Esophagus muscularis mucosa (tissue), 4 donors: Measurements from ENCODE around the gene RASAL2. TPM values are rescaled to one million over a fixed set of nuclear protein-coding genes. Genes with fewer than 3 reads are reported as not detected.

Experiments used
- DNase-seq: peaks from one replicate; pipeline ENCODE4 v3.0.0-alpha.2; 2017; ENCODE audit errors: extremely low spot score
- H3K27ac ChIP-seq, 4 donors: fragments of 200-600 bp; sonication (generic); replicated peaks in 1 of 4; 1 replicate in 3 of 4; 2 replicates in 1 of 4; pipeline ENCODE4 v1.5.1; 2016 to 2019; ENCODE audit warnings: mild to moderate bottlenecking in 1 of 4
- H3K27me3 ChIP-seq, 4 donors: fragments of 200-600 bp; sonication (generic); one replicate each; pipeline versions ENCODE4 v1.5.1 to v1.6.0; 2016 to 2019
- H3K36me3 ChIP-seq, 4 donors: fragments of 200-600 bp; sonication (generic); one replicate each; pipeline ENCODE4 v1.5.1; 2016 to 2019
- H3K4me1 ChIP-seq, 4 donors: fragments of 200-600 bp; sonication (generic); one replicate each; pipeline ENCODE4 v1.5.1; 2016 to 2019
- H3K4me3 ChIP-seq, 4 donors: fragments of 200-600 bp; sonication (generic); 1 replicate in 2 of 4; 2 replicates in 2 of 4; pipeline ENCODE4 v1.5.1; 2016 to 2019; ENCODE audit warnings: mild to moderate bottlenecking in 4 of 4, moderate library complexity in 1 of 4
- H3K9me3 ChIP-seq, 4 donors: fragments of 200-600 bp; sonication (generic); 1 replicate in 3 of 4; 2 replicates in 1 of 4; pipeline ENCODE4 v1.5.1; 2016 to 2019
- CTCF ChIP-seq, 3 experiments: fragments of 200-600 bp in 2 of 3; fragments of 450-650 bp in 1 of 3; sonication (generic) in 2 of 3; IDR thresholded peaks; one replicate each; pipeline ENCODE4 v1.5.1; 2017 to 2019; ENCODE audit warnings: antibody characterized with exemption in 3 of 3, mild to moderate bottlenecking in 2 of 3, moderate library complexity in 1 of 3
- EP300 ChIP-seq: sonication (generic); formaldehyde crosslinking; IDR thresholded peaks from one replicate; pipeline ENCODE4 v1.6.1; 2017; ENCODE audit warnings: antibody characterized with exemption
- POLR2A ChIP-seq: fragments of 450-650 bp; IDR thresholded peaks from one replicate; pipeline ENCODE4 v1.6.1; 2017; ENCODE audit warnings: antibody characterized with exemption, moderate library complexity, mild to moderate bottlenecking, low read depth
- POLR2AphosphoS5 ChIP-seq, 2 donors: sonication (generic); formaldehyde crosslinking; IDR thresholded peaks; one replicate each; pipeline ENCODE4 v1.6.1; 2017; ENCODE audit warnings: antibody characterized with exemption in 2 of 2
- WGBS: methylation state at CpG from one replicate; pipeline ENCODE4 v1.1.5; 2018; 5-methylcytosine and 5-hydroxymethylcytosine counted together
- intact Hi-C: fragments of 100-400 bp; cut with DNase I; formaldehyde crosslinking; loops from one replicate; pipeline ENCODE4 v1.15.1; 2023
- total RNA-seq, 4 donors: library from RNA; depleted of rRNA; stranded (reverse); fragments of >200 nt; gene quantifications; one replicate each; pipeline versions ENCODE4 v1.1.0 to v1.2.1, GENCODE V29; 2016

The RASAL2 gene
- total RNA-seq, 4 donors from 2014 or later = 11.6 to 30.0 (median 22.3) TPM

GRCh38 chr1:178353524-178353923 lies 259.6 kb downstream of the RASAL2 start:
- H3K27me3 ChIP-seq = no peaks in the 10 kb centered on the region
- no peak for TF ChIP-seq CTCF (IDR thresholded peaks at IDR 0.05)
- no peak for TF ChIP-seq POLR2A
- TF ChIP-seq EP300 = no peak
- no peak for TF ChIP-seq POLR2AphosphoS5 (IDR thresholded peaks at IDR 0.05)
- H3K4me1 ChIP-seq = peaks cover 0 to 5% (median 0%) of the 10 kb centered on the region in 4 donors
- H3K9me3 ChIP-seq = peaks cover 0 to 7% (median 0%) of the 10 kb centered on the region in 4 donors
- no peak overlapping the region for H3K4me3 ChIP-seq
- intact Hi-C loops = no loop called here
- no peak overlapping the region for H3K27ac ChIP-seq
- DNase-seq = no peak
- H3K36me3 ChIP-seq = no peaks in the 10 kb centered on the region
- WGBS = 100% methylated on average over 1 of the region's 1 CpG

GRCh38 chr1:178354816-178355215 lies 260.9 kb downstream of the RASAL2 start:
- no peak for DNase-seq
- Histone ChIP-seq H3K4me3 (no peak overlapping the region), H3K27ac (no peak overlapping the region), H3K9me3 (peaks cover 0 to 7% (median 0%) of the 10 kb centered on the region in 4 donors), H3K27me3 (no peaks in the 10 kb centered on the region), H3K4me1 (peaks cover 0 to 5% (median 0%) of the 10 kb centered on the region in 4 donors), H3K36me3 (no peaks in the 10 kb centered on the region)
- TF ChIP-seq POLR2AphosphoS5 (IDR thresholded peaks at IDR 0.05) (no peak), CTCF (IDR thresholded peaks at IDR 0.05) (no peak), POLR2A (no peak), EP300 (no peak)
- intact Hi-C loops = no loop called here
- 89% methylated on average over 3 of the region's 3 CpGs for WGBS

- no peak for DNase-seq
- Histone ChIP-seq H3K27me3 (no peaks in the 10 kb centered on the region), H3K9me3 (peaks cover 0 to 7% (median 0%) of the 10 kb centered on the region in 4 donors), H3K4me1 (peaks cover 0 to 10% (median 0%) of the 10 kb centered on the region in 4 donors), H3K4me3 (no peak overlapping the region), H3K27ac (no peak overlapping the region), H3K36me3 (no peaks in the 10 kb centered on the region)
- intact Hi-C loops = no loop called here
- TF ChIP-seq POLR2A (no peak), POLR2AphosphoS5 (IDR thresholded peaks at IDR 0.05) (no peak), EP300 (no peak)
- WGBS = 94% methylated on average over 1 of the region's 1 CpG
Observed at GRCh38 chr1:178356299-178356698, 262.4 kb downstream of the RASAL2 start.

- DNase-seq = no peak
- intact Hi-C loops = no loop called here
- Histone ChIP-seq H3K27ac (no peak overlapping the region), H3K4me3 (no peak overlapping the region), H3K36me3 (no peaks in the 10 kb centered on the region), H3K4me1 (peaks cover 0 to 5% (median 0%) of the 10 kb centered on the region in 4 donors), H3K9me3 (no peaks in the 10 kb centered on the region), H3K27me3 (no peaks in the 10 kb centered on the region)
- 95% methylated on average over 1 of the region's 1 CpG for WGBS
- TF ChIP-seq POLR2A (no peak), POLR2AphosphoS5 (IDR thresholded peaks at IDR 0.05) (no peak), CTCF (IDR thresholded peaks at IDR 0.05) (no peak), EP300 (no peak)
Observed at GRCh38 chr1:178358456-178358855, 264.6 kb downstream of the RASAL2 start.

- no peak for TF ChIP-seq EP300
- no peak for TF ChIP-seq CTCF (IDR thresholded peaks at IDR 0.05)
- no peak for TF ChIP-seq POLR2A
- TF ChIP-seq POLR2AphosphoS5 (IDR thresholded peaks at IDR 0.05) = no peak
- intact Hi-C loops = no loop called here
- DNase-seq = no peak
- Histone ChIP-seq H3K4me1 (peaks cover 0 to 5% (median 0%) of the 10 kb centered on the region in 4 donors), H3K9me3 (no peaks in the 10 kb centered on the region), H3K36me3 (no peaks in the 10 kb centered on the region), H3K27me3 (no peaks in the 10 kb centered on the region), H3K4me3 (no peak overlapping the region), H3K27ac (no peak overlapping the region)
- 89% methylated on average over 4 of the region's 4 CpGs for whole genome bisulfite sequencing
Observed at GRCh38 chr1:178360421-178360820, 266.5 kb downstream of the RASAL2 start.
